Central memory CD4-positive, alpha-beta T cell (primary cell): ENCODE results near the gene TTC9C.
"Not testable (repeated sequence)": the region's sequence is repeated elsewhere in the genome, so short reads cannot be mapped to it uniquely, and the experiment has no call there.

Source experiments
- DNase-seq: peaks from one replicate; pipeline ENCODE4 v3.0.0; 2022
- total RNA-seq, 3 experiments: gene quantifications; one replicate each; lab custom pipeline; 2026; lab: John Stamatoyannopoulos, UW

Gene TTC9C
- 8.9 to 27.7 (median 15.9) reads per million in 3 experiments for total RNA-seq

GRCh38 chr11:62728171-62728988 is at the start of gene TTC9C:
Gene TTC9C (plus strand): TSS chr11:62728486. CDS start chr11:62728849, 363 bp downstream.
- DNase-seq, result peak; percentile 83

GRCh38 chr11:62678770-62679696 is 49.3 kb upstream of the TTC9C start, which contains the start of gene UBXN1:
Gene UBXN1 (minus strand): TSS chr11:62679073. CDS start chr11:62678923, 150 bp downstream.
- DNase-seq, result peak; percentile 81

- peak; percentile 42 for DNase-seq
Observed at GRCh38 chr11:62680825-62681240, 47.5 kb upstream of the TTC9C start.

- no peak for DNase-seq
Observed at GRCh38 chr11:62682518-62682917, 45.8 kb upstream of the TTC9C start.

GRCh38 chr11:62687508-62688396 is 40.5 kb upstream of the TTC9C start:
- no peak for DNase-seq

GRCh38 chr11:62688491-62688890 is 39.8 kb upstream of the TTC9C start:
- DNase-seq, result no peak

GRCh38 chr11:62689421-62690183 is 38.7 kb upstream of the TTC9C start, which contains the start of gene LRRN4CL:
Gene LRRN4CL (minus strand): TSS chr11:62689530. CDS start chr11:62688508, 1,022 bp downstream.
- no peak for DNase-seq

- DNase-seq, result not testable (repeated sequence)
Observed at GRCh38 chr11:62693624-62694023, 34.7 kb upstream of the TTC9C start.

GRCh38 chr11:62694455-62695167 is 33.7 kb upstream of the TTC9C start:
- peak; percentile 68 for DNase-seq

- DNase-seq, result no peak
Observed at GRCh38 chr11:62702246-62702645, 26.0 kb upstream of the TTC9C start.

- DNase-seq, result not testable (repeated sequence)
Observed at GRCh38 chr11:62703921-62704320, 24.4 kb upstream of the TTC9C start.

- no peak for DNase-seq
Observed at GRCh38 chr11:62705413-62705812, 22.9 kb upstream of the TTC9C start.

GRCh38 chr11:62705880-62706849 is 22.1 kb upstream of the TTC9C start:
- DNase-seq, result peak; percentile 91

GRCh38 chr11:62706850-62707247 is 21.4 kb upstream of the TTC9C start:
- no peak for DNase-seq

GRCh38 chr11:62707277-62707861 is 20.9 kb upstream of the TTC9C start, which contains the start of the genes BSCL2 and GNG3:
Gene BSCL2 (minus strand): TSS chr11:62707424. CDS start chr11:62707195, 229 bp downstream.
Gene GNG3 (plus strand): TSS chr11:62707676. CDS start chr11:62708296, 620 bp downstream.
- DNase-seq, result no peak

- DNase-seq, result no peak
Observed at GRCh38 chr11:62708392-62708791, 19.9 kb upstream of the TTC9C start.

- DNase-seq, result no peak
Observed at GRCh38 chr11:62708793-62709192, 19.5 kb upstream of the TTC9C start.

- DNase-seq, result peak; percentile 97
Observed at GRCh38 chr11:62709247-62710000, 18.9 kb upstream of the TTC9C start.
